Right lobe of liver (tissue), 4 donors: ENCODE results near the gene ROGDI.

ENCODE experiments used
- CTCF ChIP-seq, 4 donors: fragments of 200-600 bp in 3 of 4; fragments of 450-650 bp in 1 of 4; IDR thresholded peaks; one replicate each; pipeline versions ENCODE4 v1.5.1 to v1.8.0; 2016 to 2022; ENCODE audit warnings: antibody characterized with exemption in 4 of 4, mild to moderate bottlenecking in 2 of 4
- POLR2A ChIP-seq: fragments of 450-650 bp; IDR thresholded peaks from one replicate; pipeline ENCODE4 v1.6.1; 2017; ENCODE audit warnings: antibody characterized with exemption, mild to moderate bottlenecking
- donor health status: DM: no; HTN: no; CAD: no.
- donor health status: DM: no; HTN: no; CAD: no.
- donor health status: DM: no; HTN: yes; CAD: no.

GRCh38 chr16:4840984-4841383 is 38.6 kb upstream of the ROGDI start:
- TF ChIP-seq POLR2A = no peak
- TF ChIP-seq CTCF (IDR thresholded peaks at IDR 0.05) = no peak
